Psoas muscle (tissue), 8 donors: ENCODE results near the gene NID2. TPM values are rescaled to one million over a fixed set of nuclear protein-coding genes. Genes with fewer than 3 reads are reported as not detected.
A peak's percentile ranks its signal among the peaks of the same experiment; 100 is the strongest.

ENCODE experiments used
- ATAC-seq, 4 donors: fragments of 200-7000 bp; cut with Tn5 transposase; one replicate each; pipeline ENCODE4 v1.9.1; 2020; ENCODE audit warnings: moderate library complexity in 3 of 4, mild to moderate bottlenecking in 2 of 4
- DNase-seq, 2 donors: peaks; one replicate each; pipeline ENCODE4 v3.0.0-alpha.2; 2020
- H3K27ac ChIP-seq: fragments of 200-600 bp; one replicate; pipeline ENCODE4 v1.8.0; 2022
- H3K27me3 ChIP-seq, 3 donors: fragments of 200-600 bp in 1 of 3; one replicate each; pipeline versions ENCODE4 v1.6.1 to v1.8.0; 2013 to 2022; ENCODE audit warnings: low read length in 2 of 3, mild to moderate bottlenecking in 2 of 3, moderate library complexity in 1 of 3; ENCODE audit not compliant: insufficient read depth in 3 of 3
- H3K36me3 ChIP-seq, 2 donors: fragments of 200-600 bp in 1 of 2; one replicate each; pipeline versions ENCODE4 v1.6.1 to v1.8.0; 2013 to 2022; ENCODE audit warnings: low read depth in 1 of 2, mild to moderate bottlenecking in 1 of 2, moderate library complexity in 1 of 2; ENCODE audit not compliant: insufficient read depth in 1 of 2
- H3K4me1 ChIP-seq: fragments of 200-600 bp; one replicate; pipeline ENCODE4 v1.8.0; 2022
- H3K4me3 ChIP-seq: fragments of 200-600 bp; one replicate; pipeline ENCODE4 v1.8.0; 2022; ENCODE audit warnings: mild to moderate bottlenecking
- H3K9me3 ChIP-seq: fragments of 200-600 bp; one replicate; pipeline ENCODE4 v1.8.0; 2022
- CTCF ChIP-seq: fragments of 200-600 bp; IDR thresholded peaks from one replicate; pipeline ENCODE4 v1.8.0; 2022; ENCODE audit warnings: antibody characterized with exemption
- WGBS, 3 donors: extraction: QIAGEN DNeasy Blood & Tissue Kit; methylation state at CpG; one replicate each; pipeline versions ENCODE4 v1.1.6 to v1.1.7; 2013; 5-methylcytosine and 5-hydroxymethylcytosine counted together
- intact Hi-C, 2 donors: fragments of 100-400 bp; cut with DNase I; formaldehyde crosslinking; loops; one replicate each; pipeline versions ENCODE4 v1.11.0 to v1.14.2; 2022
- polyA plus RNA-seq, 3 donors: library from polyadenylated mRNA; stranded (reverse); fragments of 200-250 nt; gene quantifications; one replicate each; pipeline ENCODE4 v1.2.3, GENCODE V29; 2013
- total RNA-seq, 4 donors: library from RNA; stranded (reverse); fragmentation: NEBNext Ultra II Directional in 2 of 4; extraction: Animal tissue kit (Norgen Biotek cat#: 25700) in 2 of 4; gene quantifications; one replicate each; pipeline versions ENCODE4 v1.2.1 to v1.2.4, GENCODE V29; 2021 to 2023
- donor health status: healthy with polysubstance abuse.
- donor health status: DM: no; HTN: no; CAD: no; lungs with moderate emphysema.
- donor health status: Bipolar disorder and iron deficiency.
- donor health status: healthy.
- donor health status: DM: yes; HTN: yes; CAD: no.
- donor health status: DM: no; HTN: no; CAD: no.
- donor health status: DM: no; HTN: no; CAD: no.
- donor health status: DM: yes; HTN: yes; CAD: no.

Gene NID2
- total and polyA plus RNA-seq, 7 donors = 2.2 to 12.9 (median 4.1) TPM

GRCh38 chr14:51978681-51979085 lies 90.2 kb downstream of the NID2 start:
- Histone ChIP-seq H3K27me3 (no peaks in the 10 kb centered on the region), H3K27ac (no peak overlapping the region), H3K9me3 (no peaks in the 10 kb centered on the region), H3K4me3 (no peak overlapping the region), H3K36me3 (no peaks in the 10 kb centered on the region), H3K4me1 (no peaks in the 10 kb centered on the region)
- peak in 1 of 4 donors; percentile 10 for ATAC-seq
- intact Hi-C loops = loop anchor here in 1 of 2 donors (5.0 kb wide), 1 partner anchor 196 kb away; no protein-coding TSS in a partner anchor
- no peak for TF ChIP-seq CTCF
- 31 to 43% (median 34%) methylated on average over 2 of the region's 2 CpGs for WGBS, 3 donors
- no peak for DNase-seq

DNA sequence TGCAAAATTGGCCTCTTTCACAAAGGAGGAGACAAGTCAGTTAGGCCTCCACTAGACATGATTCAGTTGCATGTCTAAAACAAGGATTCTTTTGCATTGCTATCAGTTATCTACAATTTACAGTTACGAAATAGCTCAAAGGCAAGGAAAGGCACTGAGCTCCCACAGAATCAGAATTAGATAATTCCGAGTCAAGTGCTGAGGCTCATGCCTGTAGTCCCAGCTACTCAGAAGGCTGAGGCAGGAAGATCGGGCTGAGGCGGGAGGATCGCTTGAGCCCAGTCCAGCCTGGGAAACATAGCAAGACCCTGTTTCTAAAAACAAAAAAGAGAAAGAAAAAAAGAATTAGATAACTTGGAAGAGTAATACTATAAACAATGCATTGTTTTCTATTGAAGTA lies 91.8 kb downstream of the NID2 start:
- intact Hi-C loops = loop anchor here in 1 of 2 donors (5.0 kb wide), 1 partner anchor 195 kb away; no protein-coding TSS in a partner anchor
- TF ChIP-seq CTCF = no peak
- no peak overlapping the region for H3K4me3 ChIP-seq
- H3K27me3 ChIP-seq = no peaks in the 10 kb centered on the region
- DNase-seq (no peak), ATAC-seq (no peak)
- H3K36me3 ChIP-seq = no peaks in the 10 kb centered on the region
- H3K4me1 ChIP-seq = no peaks in the 10 kb centered on the region
- no peak overlapping the region for H3K27ac ChIP-seq
- WGBS, 3 donors = 93 to 98% (median 97%) methylated on average over 5 of the region's 5 CpGs
- H3K9me3 ChIP-seq = no peaks in the 10 kb centered on the region

DNA sequence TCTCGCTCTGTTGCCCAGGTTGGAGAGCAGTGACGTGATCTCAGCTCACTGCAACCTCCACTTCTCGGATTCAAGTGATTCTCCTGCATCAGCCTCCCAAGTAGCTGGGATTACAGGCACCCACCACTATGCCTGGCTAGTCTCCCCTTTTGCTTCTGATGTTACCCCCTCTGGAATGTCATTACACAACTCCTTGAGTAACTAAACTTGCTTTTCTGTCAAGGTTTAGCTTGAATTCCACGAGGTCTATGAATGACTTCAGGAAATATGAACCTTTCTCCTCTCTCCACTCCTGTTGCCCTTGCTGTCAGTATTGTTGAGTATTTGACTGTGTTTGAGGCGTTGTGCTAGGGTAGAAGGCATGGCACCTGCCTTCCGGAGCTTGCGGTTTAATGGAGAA lies 96.3 kb downstream of the NID2 start:
- no peak overlapping the region for H3K4me3 ChIP-seq
- no peaks in the 10 kb centered on the region for H3K4me1 ChIP-seq
- intact Hi-C loops = no loop called here
- ATAC-seq (no peak), DNase-seq (no peak)
- H3K36me3 ChIP-seq = no peaks in the 10 kb centered on the region
- no peaks in the 10 kb centered on the region for H3K27me3 ChIP-seq
- H3K27ac ChIP-seq = no peak overlapping the region
- WGBS, 3 donors = 91 to 93% (median 91%) methylated on average over 7 of the region's 7 CpGs
- no peak for TF ChIP-seq CTCF
- no peaks in the 10 kb centered on the region for H3K9me3 ChIP-seq

DNA sequence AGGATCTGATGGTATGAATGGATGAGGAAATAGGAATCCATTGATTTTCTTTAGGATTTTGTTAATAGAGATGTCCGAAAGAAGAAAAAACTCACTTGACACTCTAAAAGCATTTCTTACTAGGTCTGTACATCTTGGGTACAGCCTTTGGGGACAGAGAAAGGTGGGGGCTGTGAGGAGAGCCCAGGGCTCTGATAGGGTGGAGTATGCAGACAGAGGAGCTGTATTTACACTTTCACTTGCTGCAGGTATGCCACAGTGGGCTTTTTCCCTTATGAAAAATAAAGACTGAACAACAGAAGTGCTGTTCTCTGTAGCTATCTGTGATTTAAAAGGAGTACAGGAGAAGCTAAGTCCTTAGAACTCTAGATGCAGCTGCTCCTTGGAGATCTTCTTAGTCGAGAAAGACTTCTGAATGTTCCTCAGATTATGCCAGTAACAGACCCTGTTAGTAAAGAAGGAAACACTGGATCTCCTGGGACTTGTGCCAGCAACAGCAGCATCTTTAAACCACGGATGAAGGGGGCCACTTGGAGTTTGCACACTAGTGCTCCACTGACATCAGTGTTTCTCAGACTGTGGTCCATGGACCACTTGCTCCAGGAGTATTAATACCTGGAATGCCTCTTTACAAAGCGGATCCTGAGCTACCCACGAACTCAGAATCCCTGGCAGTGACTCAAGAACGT lies 98.9 kb downstream of the NID2 start:
- DNase-seq (no peak), ATAC-seq (no peak)
- Histone ChIP-seq H3K4me3 (no peak overlapping the region), H3K4me1 (no peaks in the 10 kb centered on the region), H3K36me3 (no peaks in the 10 kb centered on the region), H3K9me3 (no peaks in the 10 kb centered on the region), H3K27ac (no peak overlapping the region), H3K27me3 (no peaks in the 10 kb centered on the region)
- TF ChIP-seq CTCF = no peak
- 54 to 61% (median 60%) methylated on average over 6 of the region's 6 CpGs for WGBS, 3 donors
- intact Hi-C loops = no loop called here

- Histone ChIP-seq H3K27me3 (no peaks in the 10 kb centered on the region), H3K9me3 (no peaks in the 10 kb centered on the region), H3K27ac (no peak overlapping the region), H3K36me3 (no peaks in the 10 kb centered on the region), H3K4me3 (no peak overlapping the region), H3K4me1 (no peaks in the 10 kb centered on the region)
- no peak for DNase-seq
- TF ChIP-seq CTCF = no peak
- intact Hi-C loops = no loop called here
- ATAC-seq = no peak
- 63 to 66% (median 63%) methylated on average over 2 of the region's 2 CpGs for WGBS, 3 donors
Observed at GRCh38 chr14:51967521-51967920, 101.3 kb downstream of the NID2 start.
